LNCaP clone FGC (cell line): Measurements from ENCODE around the gene FAM227A.

Source experiments
- DNase-seq: peaks from one replicate; pipeline ENCODE4 v3.0.0-alpha.2; 2011; ENCODE audit warnings: low read depth
- H3K4me3 ChIP-seq: 2 replicates; pipeline ENCODE4 v1.5.1; 2011; ENCODE audit warnings: mild to moderate bottlenecking, low read depth, low read length, control low read depth
- TF ChIP-seq, protein P1 (sequence below): IDR thresholded peaks from 2 replicates; pipeline ENCODE4 v1.5.1; 2012; ENCODE audit warnings: mild to moderate bottlenecking; ENCODE audit not compliant: control insufficient read depth, insufficient read depth; ENCODE audit errors: extremely low read depth

FAM227A gene

GRCh38 chr22:38699784-38700183, 43.6 kb upstream of the FAM227A start:
- no peak for DNase-seq
- H3K4me3 ChIP-seq, result peak overlapping the region; percentile 77
- TF ChIP-seq, protein P1, sequence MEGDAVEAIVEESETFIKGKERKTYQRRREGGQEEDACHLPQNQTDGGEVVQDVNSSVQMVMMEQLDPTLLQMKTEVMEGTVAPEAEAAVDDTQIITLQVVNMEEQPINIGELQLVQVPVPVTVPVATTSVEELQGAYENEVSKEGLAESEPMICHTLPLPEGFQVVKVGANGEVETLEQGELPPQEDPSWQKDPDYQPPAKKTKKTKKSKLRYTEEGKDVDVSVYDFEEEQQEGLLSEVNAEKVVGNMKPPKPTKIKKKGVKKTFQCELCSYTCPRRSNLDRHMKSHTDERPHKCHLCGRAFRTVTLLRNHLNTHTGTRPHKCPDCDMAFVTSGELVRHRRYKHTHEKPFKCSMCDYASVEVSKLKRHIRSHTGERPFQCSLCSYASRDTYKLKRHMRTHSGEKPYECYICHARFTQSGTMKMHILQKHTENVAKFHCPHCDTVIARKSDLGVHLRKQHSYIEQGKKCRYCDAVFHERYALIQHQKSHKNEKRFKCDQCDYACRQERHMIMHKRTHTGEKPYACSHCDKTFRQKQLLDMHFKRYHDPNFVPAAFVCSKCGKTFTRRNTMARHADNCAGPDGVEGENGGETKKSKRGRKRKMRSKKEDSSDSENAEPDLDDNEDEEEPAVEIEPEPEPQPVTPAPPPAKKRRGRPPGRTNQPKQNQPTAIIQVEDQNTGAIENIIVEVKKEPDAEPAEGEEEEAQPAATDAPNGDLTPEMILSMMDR, result no peak

- TF ChIP-seq, protein P1, result no peak
- DNase-seq, result no peak
- peak overlapping the region; percentile 77 for H3K4me3 ChIP-seq
These were observed 43.0 kb upstream of the FAM227A start for GRCh38 chr22:38699143-38699542.

- no peak overlapping the region for H3K4me3 ChIP-seq
- DNase-seq, result no peak
- TF ChIP-seq, protein P1, result no peak
These were observed 42.4 kb upstream of the FAM227A start for GRCh38 chr22:38698407-38699094.

- TF ChIP-seq, protein P1, result no peak
- no peak for DNase-seq
- no peak overlapping the region for H3K4me3 ChIP-seq
These were observed 41.4 kb upstream of the FAM227A start for GRCh38 chr22:38697425-38698089.

GRCh38 chr22:38696606-38697424, 40.6 kb upstream of the FAM227A start:
- no peak for DNase-seq
- TF ChIP-seq, protein P1, result no peak
- H3K4me3 ChIP-seq, result no peak overlapping the region

DNA sequence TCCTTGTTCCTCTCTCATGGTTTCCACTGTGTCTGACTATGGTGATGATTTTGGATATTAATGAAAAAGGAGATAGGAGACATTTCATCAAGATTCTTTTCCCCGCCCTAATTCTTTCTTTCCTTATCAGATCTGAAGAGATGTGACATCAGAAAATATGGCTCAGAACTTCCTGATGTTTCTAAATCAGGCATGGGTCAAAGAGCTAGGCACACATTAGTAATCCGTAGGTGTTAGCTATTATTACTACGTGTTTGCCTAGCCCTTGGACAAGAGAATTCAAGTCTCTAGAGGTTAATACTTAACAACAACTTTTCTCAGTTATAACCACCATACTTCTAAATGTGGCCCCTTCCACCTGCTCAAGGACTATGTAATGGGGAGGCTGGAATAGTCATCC, 38.7 kb upstream of the FAM227A start:
- TF ChIP-seq, protein P1, result no peak
- no peak overlapping the region for H3K4me3 ChIP-seq
- DNase-seq, result no peak
